ENCODE results near the gene QRFPR. TPM values are rescaled to one million over a fixed set of nuclear protein-coding genes. Genes with fewer than 3 reads are reported as not detected.
"Not testable (repeated sequence)": the region's sequence is repeated elsewhere in the genome, so short reads cannot be mapped to it uniquely, and the experiment has no call there.

Gene QRFPR
- polyA plus RNA-seq, 10 donors = 0.95 to 2.4 (median 1.5) TPM

DNA sequence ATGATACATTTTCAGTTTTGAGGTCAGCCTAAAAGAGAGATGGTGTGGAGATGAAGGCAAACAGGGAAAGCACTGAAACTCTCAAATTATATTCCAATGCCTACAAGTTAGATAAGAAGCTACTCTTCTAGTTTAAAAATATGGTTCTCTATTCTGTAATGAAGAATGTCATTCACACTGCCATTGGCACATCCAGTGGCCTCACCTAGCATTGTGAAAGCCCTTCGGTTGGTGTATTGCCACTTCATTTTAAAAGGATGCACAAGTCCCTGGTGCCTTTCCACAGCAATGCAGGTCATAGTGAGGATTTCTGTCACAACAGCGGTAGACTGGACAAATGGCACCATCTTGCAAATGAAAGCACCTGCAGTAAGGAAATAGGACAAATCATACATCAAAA is 40.6 kb downstream of the QRFPR start:
- no peak for DNase-seq

- no peak for DNase-seq
Observed at GRCh38 chr4:121339824-121340223, 41.0 kb downstream of the QRFPR start.

DNA sequence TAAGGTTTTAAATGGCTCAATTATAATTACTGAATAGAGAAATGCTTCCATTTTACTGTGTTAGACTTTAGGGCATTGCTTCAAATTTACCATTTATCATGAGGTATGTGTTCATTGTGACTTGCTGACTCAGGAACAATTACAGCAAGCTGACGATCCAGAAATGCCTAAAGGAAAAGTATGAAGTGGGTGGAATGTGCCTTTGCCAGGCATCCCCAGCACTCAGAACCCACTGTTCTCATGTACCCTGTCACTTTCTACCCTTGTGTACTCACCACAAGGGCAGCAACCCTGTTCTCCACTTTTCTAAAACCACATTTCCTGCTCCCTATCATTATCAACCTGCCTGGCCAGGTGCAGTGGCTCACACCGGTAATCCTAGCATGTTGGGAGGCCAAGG is 41.5 kb downstream of the QRFPR start:
- DNase-seq = no peak

DNA sequence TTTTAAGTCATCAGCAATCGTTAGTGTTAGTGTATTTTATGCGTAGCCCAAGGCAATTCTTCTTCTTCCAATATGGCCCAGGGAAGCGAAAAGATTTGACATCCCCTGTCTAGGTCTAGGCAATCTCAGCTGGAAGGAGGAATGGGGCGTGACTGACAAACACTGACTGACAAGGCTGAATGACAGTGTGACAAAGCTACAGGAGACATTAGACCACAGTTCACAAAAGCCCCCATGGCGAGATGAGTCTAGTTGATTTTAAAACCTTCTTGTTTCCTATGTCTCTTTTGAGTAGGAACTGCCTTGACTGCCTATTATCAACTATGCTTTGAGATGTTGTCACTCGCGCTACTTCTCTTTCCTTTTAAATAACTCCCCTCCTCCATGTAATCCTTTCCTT is 42.3 kb downstream of the QRFPR start:
- DNase-seq = no peak

GRCh38 chr4:121336706-121337105 is 44.1 kb downstream of the QRFPR start:
- DNase-seq = no peak

- DNase-seq = no peak
Observed at GRCh38 chr4:121330180-121330665, 50.6 kb downstream of the QRFPR start.

GRCh38 chr4:121326597-121326996 is 54.2 kb downstream of the QRFPR start:
- no peak for DNase-seq

GRCh38 chr4:121324331-121324730 is 56.5 kb downstream of the QRFPR start:
- no peak for DNase-seq

DNA sequence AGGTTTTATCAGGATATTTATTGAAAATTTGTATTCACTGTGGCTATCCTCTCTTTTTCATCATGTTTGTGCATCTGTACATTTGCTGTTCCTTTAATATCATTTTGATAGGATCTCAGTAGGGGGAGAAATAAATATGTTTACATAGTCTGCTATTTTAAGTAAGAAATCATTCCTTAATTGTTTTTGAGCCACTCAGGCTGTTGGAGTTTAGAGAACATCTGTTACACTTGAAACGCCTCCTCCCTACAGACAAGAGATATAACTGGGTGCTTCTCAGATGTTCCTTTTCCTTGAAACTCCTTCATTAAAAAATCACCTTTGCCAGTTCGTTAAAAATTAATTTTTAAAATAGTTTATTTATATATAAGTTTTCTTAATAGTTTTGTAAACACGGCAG is 59.4 kb downstream of the QRFPR start:
- no peak for DNase-seq

DNA sequence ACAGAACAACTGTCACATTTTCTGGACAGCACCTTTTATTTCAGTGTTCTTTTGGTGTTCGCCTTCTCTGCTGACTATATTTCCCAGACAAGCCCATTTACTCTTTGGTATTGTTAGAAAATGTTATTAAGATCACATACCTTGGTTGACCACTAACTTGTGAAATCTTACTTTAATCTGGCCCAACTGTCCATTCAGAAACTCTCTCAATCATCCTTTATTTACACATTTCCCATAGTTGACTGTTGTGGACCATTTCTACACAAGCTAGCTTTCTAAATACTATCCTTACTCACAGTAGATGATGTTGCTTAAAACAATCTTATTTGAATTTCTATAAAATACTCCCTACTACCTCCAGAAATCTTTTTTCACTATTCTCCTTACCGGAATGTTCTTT is 64.7 kb downstream of the QRFPR start:
- DNase-seq = no peak

DNA sequence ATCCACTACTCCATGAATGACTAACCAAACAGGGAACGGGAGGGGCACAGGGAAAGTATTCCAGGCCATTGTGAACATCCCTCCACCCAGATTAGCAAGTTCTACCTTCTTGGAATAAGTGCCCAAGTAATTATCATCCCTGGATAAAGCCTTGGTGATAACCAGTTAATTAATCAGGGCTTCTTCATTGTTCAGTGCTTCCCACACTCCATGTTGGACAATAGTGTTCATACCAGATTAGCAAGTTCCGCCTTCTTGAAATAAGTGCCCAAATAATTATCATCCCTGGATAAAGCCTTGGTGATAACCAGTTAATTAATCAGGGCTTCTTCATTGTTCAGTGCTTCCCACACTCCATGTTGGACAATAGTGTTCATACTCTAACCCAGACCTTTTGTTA is 67.4 kb downstream of the QRFPR start:
- DNase-seq = not testable (repeated sequence)

DNA sequence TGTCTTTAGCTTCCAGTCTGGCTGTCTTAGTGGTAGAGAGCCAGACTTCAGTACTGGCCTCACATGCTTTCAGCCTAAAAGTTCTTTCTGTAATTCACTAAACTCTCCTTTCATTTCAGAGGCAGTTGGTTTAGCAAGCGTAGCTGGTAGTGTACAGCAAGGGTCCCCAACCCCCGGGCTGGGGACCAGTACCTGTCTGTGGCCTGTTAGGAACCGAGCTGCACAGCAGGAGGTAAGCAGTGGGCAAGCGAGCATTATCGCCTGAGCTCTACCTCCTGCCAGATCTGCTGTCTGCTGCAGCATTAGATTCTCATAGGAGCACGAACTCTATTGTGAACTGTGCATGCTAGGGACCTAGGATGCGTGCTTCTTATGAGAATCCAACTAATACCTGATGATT is 72.0 kb downstream of the QRFPR start:
- DNase-seq = no peak

- peak in 1 of 3 donors; percentile 2 for DNase-seq
Observed at GRCh38 chr4:121308328-121308663, 72.5 kb downstream of the QRFPR start.

GRCh38 chr4:121307445-121308327 is 73.1 kb downstream of the QRFPR start:
- peak in 2 of 3 donors; percentile 6 to 10 for DNase-seq

- DNase-seq = no peak
Observed at GRCh38 chr4:121306931-121307330, 73.9 kb downstream of the QRFPR start.

DNA sequence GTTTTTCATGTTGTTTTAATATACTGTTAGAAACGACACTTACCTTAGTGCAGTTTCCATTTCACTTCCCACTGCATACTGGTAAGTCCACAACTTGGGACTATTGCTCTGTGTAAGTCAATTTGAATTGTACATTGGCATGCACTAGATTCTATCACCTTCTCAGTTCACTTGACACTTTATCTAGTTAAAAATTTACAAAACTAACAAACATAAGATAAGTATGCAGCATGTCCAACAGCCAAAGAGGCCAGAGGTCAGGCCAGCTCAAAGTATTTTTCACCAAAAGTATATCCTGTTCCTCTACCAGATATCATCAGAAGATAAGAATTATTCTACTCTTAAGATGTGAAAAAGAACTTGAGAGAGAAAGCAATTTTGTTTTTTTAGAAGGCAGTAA is 75.9 kb downstream of the QRFPR start:
- DNase-seq = no peak

GRCh38 chr4:121299367-121299766 is 81.5 kb downstream of the QRFPR start:
- DNase-seq = no peak

DNA sequence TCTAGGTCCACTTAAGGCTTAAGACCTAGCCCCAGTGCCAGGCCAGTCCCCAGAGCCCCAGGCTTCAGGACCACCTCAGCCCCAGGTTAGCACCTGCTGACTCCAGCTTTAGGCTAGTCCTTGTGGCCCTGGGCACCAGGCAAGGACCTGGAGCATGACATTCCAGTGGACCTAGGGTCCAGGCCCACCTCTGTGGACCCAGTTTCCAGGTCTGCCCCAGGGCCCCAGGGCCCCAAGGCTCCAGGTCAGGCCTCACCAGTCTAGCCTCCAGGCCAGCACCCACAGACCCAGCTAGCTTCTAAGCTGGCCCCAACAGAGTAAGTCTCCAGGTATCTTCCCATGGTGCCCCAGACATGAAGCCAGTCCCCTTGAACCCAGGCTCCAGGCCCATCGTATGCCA is 97.5 kb downstream of the QRFPR start:
- DNase-seq = no peak

DNA sequence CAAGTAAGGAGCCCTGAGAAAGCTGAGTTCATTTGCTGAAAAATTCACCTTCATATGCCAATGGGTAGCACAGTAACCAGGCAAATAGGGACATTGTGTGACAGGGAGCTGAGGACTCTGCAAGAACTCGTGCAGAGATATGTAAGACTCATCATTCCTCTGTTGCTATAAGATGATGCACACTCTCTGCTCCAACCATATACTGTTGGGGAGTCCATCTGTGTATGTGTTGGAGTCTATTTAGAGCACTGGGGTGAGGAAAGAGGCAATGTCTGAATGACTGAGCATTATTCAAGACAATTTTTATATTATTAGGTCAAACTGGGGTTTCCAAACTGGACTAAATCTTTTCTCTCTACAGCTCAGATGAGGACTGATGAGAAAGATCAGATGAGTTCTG is 100.4 kb downstream of the QRFPR start:
- DNase-seq = no peak

GRCh38 chr4:121278811-121279368 is 101.9 kb downstream of the QRFPR start:
- DNase-seq = no peak
